H1 (cell line): ENCODE results near the gene POLR3E. TPM values are rescaled to one million over a fixed set of nuclear protein-coding genes. Genes with fewer than 3 reads are reported as not detected.

Experiments
- CTCF ChIA-PET: fragments of 300-600 bp; sonication (Branson Sonifier 250); formaldehyde crosslinking; loops from one replicate; lab custom pipeline; 2021; ENCODE audit not compliant: partially characterized antibody; lab: Charles Lee
- POLR2A ChIA-PET: fragments of 300-600 bp; sonication (Branson Sonifier 250); formaldehyde crosslinking; loops from one replicate; lab custom pipeline; 2021; ENCODE audit warnings: inconsistent platforms; ENCODE audit not compliant: partially characterized antibody; lab: Charles Lee
- DNase-seq, 2 experiments: peaks; one replicate each; pipeline versions ENCODE4 v3.0.0 to v3.0.0-alpha.2; 2010 to 2022; ENCODE audit warnings: low spot score in 2 of 2, low read depth in 1 of 2, mixed read lengths in 1 of 2
- FAIRE-seq: peaks from 2 replicates; lab custom pipeline; 2011; peaks lifted over from hg19 to GRCh38; lab: Jason Lieb, UNC
- H2AFZ ChIP-seq: 2 replicates; pipeline ENCODE4 v1.8.1; 2012; ENCODE audit warnings: low read length, inconsistent platforms
- H2AK5ac ChIP-seq: 2 replicates; pipeline ENCODE4 v1.6.1; 2013; ENCODE audit warnings: low read depth, low read length
- H2BK120ac ChIP-seq: replicated peaks from 2 replicates; pipeline ENCODE3; 2013; ENCODE audit warnings: low read depth, low read length, inconsistent platforms
- H2BK12ac ChIP-seq: 2 replicates; pipeline ENCODE4 v1.6.1; 2013; ENCODE audit warnings: low read depth, low read length
- H2BK15ac ChIP-seq: 2 replicates; pipeline ENCODE4 v1.6.1; 2013; ENCODE audit warnings: low read length
- H2BK20ac ChIP-seq: 2 replicates; pipeline ENCODE4 v1.6.1; 2013; ENCODE audit warnings: low read length
- H2BK5ac ChIP-seq: 2 replicates; pipeline ENCODE4 v1.6.1; 2013; ENCODE audit warnings: low read depth, low read length
- H3K14ac ChIP-seq: 2 replicates; pipeline ENCODE4 v1.6.1; 2013; ENCODE audit warnings: inconsistent platforms; ENCODE audit not compliant: insufficient read length
- H3K18ac ChIP-seq: 2 replicates; pipeline ENCODE4 v1.6.1; 2013; ENCODE audit warnings: low read length; ENCODE audit errors: extremely low read depth
- H3K23ac ChIP-seq: 2 replicates; pipeline ENCODE4 v1.6.1; 2013; ENCODE audit warnings: inconsistent platforms; ENCODE audit not compliant: insufficient read length
- H3K23me2 ChIP-seq: 2 replicates; pipeline ENCODE4 v1.6.1; 2013; ENCODE audit warnings: low read depth, low read length
- H3K27ac ChIP-seq: 2 replicates; pipeline ENCODE4 v1.6.1; 2011; ENCODE audit warnings: low read depth, low read length, inconsistent platforms
- H3K27me3 ChIP-seq, 4 experiments: replicated peaks in 1 of 4; 1 replicate in 1 of 4; 2 replicates in 3 of 4; pipeline versions ENCODE4 v1.6.1 to v1.8.1; 2011 to 2013; ENCODE audit warnings: low read length in 3 of 4, mild to moderate bottlenecking in 3 of 4, inconsistent platforms in 2 of 4, mixed read lengths in 2 of 4, moderate library complexity in 1 of 4; ENCODE audit not compliant: control insufficient read depth in 3 of 4, insufficient read depth in 3 of 4; ENCODE audit errors: extremely low read depth in 1 of 4
- H3K36me3 ChIP-seq, 4 experiments: 2 replicates each; pipeline versions ENCODE4 v1.6.1 to v1.8.1; 2011 to 2013; ENCODE audit warnings: mild to moderate bottlenecking in 4 of 4, low read length in 3 of 4, moderate library complexity in 2 of 4, control low read depth in 1 of 4, inconsistent platforms in 1 of 4; ENCODE audit not compliant: insufficient read depth in 4 of 4, control insufficient read depth in 2 of 4
- H3K4ac ChIP-seq: replicated peaks from 2 replicates; pipeline ENCODE3; 2013; ENCODE audit warnings: low read length, low read depth, mixed read lengths, inconsistent platforms; ENCODE audit not compliant: insufficient read length
- H3K4me1 ChIP-seq, 4 experiments: replicated peaks in 1 of 4; 1 replicate in 1 of 4; 2 replicates in 3 of 4; pipeline versions ENCODE4 v1.6.1 to v1.8.1; 2011 to 2013; ENCODE audit warnings: low read length in 3 of 4, inconsistent platforms in 2 of 4, mixed read lengths in 1 of 4; ENCODE audit not compliant: insufficient read depth in 4 of 4, control insufficient read depth in 3 of 4
- H3K4me2 ChIP-seq, 2 experiments: 2 replicates each; pipeline versions ENCODE4 v1.6.1 to v1.8.1; 2011 to 2013; ENCODE audit warnings: low read depth in 2 of 2, low read length in 2 of 2, control low read depth in 1 of 2, inconsistent platforms in 1 of 2, mild to moderate bottlenecking in 1 of 2; ENCODE audit not compliant: insufficient read depth in 1 of 2
- H3K4me3 ChIP-seq, 4 experiments: fragments of 200-600, 300-600 bp in 1 of 4; sonication (generic), shearing (Covaris generic), sonication (Bioruptor Twin) in 1 of 4; 2 replicates each; pipeline versions ENCODE4 v1.5.1 to v1.8.1; 2011 to 2016; ENCODE audit warnings: low read length in 4 of 4, low read depth in 3 of 4, control low read depth in 2 of 4, inconsistent platforms in 2 of 4, mild to moderate bottlenecking in 2 of 4, mixed read lengths in 1 of 4, moderate library complexity in 1 of 4; ENCODE audit not compliant: insufficient read depth in 2 of 4; ENCODE audit errors: extremely low read depth in 1 of 4
- H3K56ac ChIP-seq: replicated peaks from 2 replicates; pipeline ENCODE3; 2013; ENCODE audit warnings: low read depth, mild to moderate bottlenecking, mixed read lengths, low read length, inconsistent platforms; ENCODE audit not compliant: insufficient read length
- H3K79me1 ChIP-seq: 2 replicates; pipeline ENCODE4 v1.6.1; 2013; ENCODE audit warnings: low read depth, low read length, control low read depth
- H3K79me2 ChIP-seq, 2 experiments: 2 replicates each; pipeline versions ENCODE4 v1.6.1 to v1.8.1; 2012 to 2013; ENCODE audit warnings: low read length in 2 of 2, mild to moderate bottlenecking in 2 of 2, inconsistent platforms in 1 of 2; ENCODE audit not compliant: insufficient read depth in 2 of 2, control insufficient read depth in 1 of 2
- H3K9ac ChIP-seq, 4 experiments: replicated peaks in 1 of 4; 1 replicate in 1 of 4; 2 replicates in 3 of 4; pipeline versions ENCODE4 v1.6.1 to v1.8.1; 2011 to 2013; ENCODE audit warnings: low read depth in 3 of 4, low read length in 3 of 4, control low read depth in 2 of 4, mild to moderate bottlenecking in 2 of 4, moderate library complexity in 2 of 4, inconsistent platforms in 1 of 4; ENCODE audit errors: extremely low read depth in 1 of 4
- H3K9me3 ChIP-seq, 2 experiments: 2 replicates each; pipeline versions ENCODE4 v1.6.1 to v1.8.1; 2012 to 2013; ENCODE audit warnings: mild to moderate bottlenecking in 2 of 2, moderate library complexity in 2 of 2, control low read depth in 1 of 2, inconsistent platforms in 1 of 2, low read depth in 1 of 2, low read length in 1 of 2, mixed read lengths in 1 of 2; ENCODE audit not compliant: insufficient read depth in 2 of 2
- H4K20me1 ChIP-seq, 2 experiments: replicated peaks in 1 of 2; 2 replicates each; pipeline versions ENCODE3 to v1.8.1; 2011 to 2013; ENCODE audit warnings: inconsistent platforms in 2 of 2, low read length in 2 of 2, mild to moderate bottlenecking in 1 of 2; ENCODE audit not compliant: insufficient read depth in 2 of 2, control insufficient read depth in 1 of 2
- H4K5ac ChIP-seq: 2 replicates; pipeline ENCODE4 v1.6.1; 2013; ENCODE audit warnings: low read length, low read depth, mixed read lengths, inconsistent platforms; ENCODE audit not compliant: insufficient read length
- H4K8ac ChIP-seq: 2 replicates; pipeline ENCODE4 v1.8.0; 2013; ENCODE audit warnings: mild to moderate bottlenecking, moderate library complexity, low read length, inconsistent platforms; ENCODE audit not compliant: insufficient read depth; ENCODE audit errors: extremely low read depth
- H4K91ac ChIP-seq: replicated peaks from 2 replicates; pipeline ENCODE3; 2013; ENCODE audit warnings: low read length, mixed read lengths, inconsistent platforms; ENCODE audit not compliant: insufficient read length
- BACH1 ChIP-seq: IDR thresholded peaks from 2 replicates; pipeline ENCODE4 v1.6.1; 2012; ENCODE audit warnings: low read length, improper control_type of control experiment
- EGR1 ChIP-seq: IDR thresholded peaks from 2 replicates; pipeline ENCODE4 v1.6.1; 2011; ENCODE audit warnings: low read depth, low read length, borderline replicate concordance
- EP300 ChIP-seq, 2 experiments: IDR thresholded peaks; 1 replicate in 1 of 2; 2 replicates in 1 of 2; pipeline ENCODE4 v1.6.1; 2011 to 2012; ENCODE audit warnings: low read depth in 2 of 2, low read length in 2 of 2, mild to moderate bottlenecking in 2 of 2, borderline replicate concordance in 1 of 2, inconsistent platforms in 1 of 2, moderate library complexity in 1 of 2
- FOSL1 ChIP-seq: IDR thresholded peaks from 2 replicates; pipeline ENCODE4 v1.6.1; 2011; ENCODE audit warnings: mild to moderate bottlenecking, low read depth, low read length, moderate library complexity; ENCODE audit not compliant: insufficient read depth
- SAP30 ChIP-seq: fragments of 300-600 bp; sonication (generic); IDR thresholded peaks from 2 replicates; pipeline ENCODE4 v1.7.1; 2012; ENCODE audit warnings: low read length, moderate library complexity, mild to moderate bottlenecking, inconsistent platforms; ENCODE audit not compliant: insufficient read depth, insufficient replicate concordance
- SIRT6 ChIP-seq: IDR thresholded peaks from one replicate; pipeline ENCODE4 v1.7.1; 2012; ENCODE audit warnings: low read length, inconsistent platforms
- SP1 ChIP-seq: IDR thresholded peaks from 2 replicates; pipeline ENCODE4 v1.6.1; 2011; ENCODE audit warnings: low read depth, low read length
- SUZ12 ChIP-seq: fragments of 200-600 bp; sonication (generic); IDR thresholded peaks from 2 replicates; pipeline ENCODE4 v1.6.1; 2012; ENCODE audit warnings: mild to moderate bottlenecking, inconsistent platforms, low read length, moderate library complexity, mixed read lengths
- YY1 ChIP-seq: IDR thresholded peaks from 2 replicates; pipeline ENCODE4 v1.6.1; 2011; ENCODE audit warnings: low read depth, mild to moderate bottlenecking, low read length
- WGBS, 2 experiments: shearing (Covaris generic) in 1 of 2; methylation state at CpG; one replicate each; pipeline versions ENCODE4 v1.1.6 to v1.1.7; 2013 to 2015; ENCODE audit warnings: low lambda C conversion rate in 2 of 2, mixed read lengths in 2 of 2, inconsistent platforms in 1 of 2, low coverage in 1 of 2, missing lambda C conversion rate in 1 of 2; ENCODE audit not compliant: insufficient replicate concordance in 2 of 2, insufficient coverage in 1 of 2, insufficient read length in 1 of 2; ENCODE audit errors: extremely low coverage in 1 of 2, missing lambda C conversion rate in 1 of 2; 5-methylcytosine and 5-hydroxymethylcytosine counted together
- polyA plus RNA-seq, 7 experiments: library from polyadenylated mRNA; depleted of rRNA in 3 of 7; stranded (reverse) in 5 of 7; unstranded in 2 of 7; fragments of >200 nt in 5 of 7; fragments of 200-250 nt in 2 of 7; gene quantifications; 1 replicate in 5 of 7; 2 replicates in 1 of 7; 4 replicates in 1 of 7; pipeline versions ENCODE4 v1.2.1 to v1.2.3, GENCODE V29; 2011 to 2013; ENCODE audit warnings: missing spikeins in 2 of 7, mixed read lengths in 2 of 7
- total RNA-seq: library from RNA; stranded (reverse); fragmentation: NEBNext Ultra II Directional; extraction: Animal tissue kit (Norgen Biotek cat#: 25700); gene quantifications from 2 replicates; pipeline ENCODE4 v1.2.1, GENCODE V29; 2021
- TF ChIP-seq, protein P1 (sequence below): IDR thresholded peaks from 2 replicates; pipeline ENCODE4 v1.6.1; 2012; ENCODE audit warnings: inconsistent platforms
- TF ChIP-seq, protein P2 (sequence below): IDR thresholded peaks from 2 replicates; pipeline ENCODE4 v1.6.1; 2011; ENCODE audit warnings: low read length, improper control_type of control experiment

Gene POLR3E
- total and polyA plus RNA-seq, 2 of the 8 experiments (the other 6 are each of a cell fraction or from before 2014, with no cell fraction given), result 96.5 to 125 TPM

DNA sequence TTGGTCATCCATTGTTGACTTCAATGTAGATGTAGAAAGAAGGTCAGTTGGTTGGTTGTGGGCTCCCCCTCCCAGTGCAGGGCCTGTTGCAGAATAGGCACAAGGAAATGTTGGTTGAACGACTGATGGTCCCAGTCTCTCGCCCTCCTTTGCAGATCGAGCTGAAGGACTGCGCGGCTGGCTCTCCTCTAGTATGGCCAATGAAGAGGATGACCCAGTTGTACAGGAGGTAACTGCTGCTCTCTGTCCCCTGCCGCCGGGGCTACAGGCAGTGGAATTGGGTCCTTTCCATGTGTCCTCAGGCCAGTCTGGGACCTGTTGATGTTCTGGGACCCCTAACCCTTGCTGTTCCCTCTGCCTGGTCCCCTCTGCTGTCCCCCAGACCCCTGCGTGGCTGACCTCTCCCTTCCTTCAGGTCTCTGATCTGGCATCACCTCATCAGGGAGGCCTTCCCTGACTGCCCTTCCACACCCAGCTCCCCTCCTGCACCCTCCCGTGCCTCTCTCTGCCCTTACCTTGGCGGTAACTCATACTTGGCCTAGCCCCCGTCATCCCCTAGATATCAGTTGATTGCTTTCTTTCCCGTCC lies 5.7 kb downstream of the POLR3E start:
- Histone ChIP-seq H3K27ac (no peak overlapping the region), H3K18ac (no peak overlapping the region), H2AK5ac (no peak overlapping the region), H2BK20ac (no peak overlapping the region), H3K14ac (no peak overlapping the region), H3K36me3 (peaks cover 8 to 32% (median 20%) of the 10 kb centered on the region in 4 experiments; a peak in 7 of 8 replicates), H2BK120ac (no peak overlapping the region), H3K4ac (no peak overlapping the region), H2BK5ac (no peak overlapping the region), H3K9ac (no peak overlapping the region), H4K20me1 (peaks cover 20 to 40% of the 10 kb centered on the region in 2 experiments), H3K4me1 (no peaks in the 10 kb centered on the region), H4K8ac (peak overlapping the region; percentile 46; the same call in 1 of the 2 replicates), H2AFZ (no peak overlapping the region), H2BK12ac (no peak overlapping the region), H3K23me2 (peaks cover 5% of the 10 kb centered on the region; the same call in 1 of the 2 replicates), H3K4me3 (no peak overlapping the region), H3K79me1 (peaks cover 15% of the 10 kb centered on the region; the same call in 1 of the 2 replicates), H2BK15ac (no peak overlapping the region), H3K23ac (no peak overlapping the region), H3K27me3 (no peaks in the 10 kb centered on the region), H4K5ac (no peak overlapping the region), H3K79me2 (peaks cover 7 to 68% of the 10 kb centered on the region in 2 experiments; a peak in 2 of 4 replicates), H4K91ac (no peak overlapping the region), H3K4me2 (no peak overlapping the region), H3K56ac (no peak overlapping the region), H3K9me3 (no peaks in the 10 kb centered on the region)
- no peak for FAIRE-seq
- ChIA-PET POLR2A (no interaction called here), CTCF (interaction anchor here (3.7 kb wide), 1 partner anchor 16 kb away, joined by 19 read pairs; no protein-coding TSS in a partner anchor)
- WGBS, 2 experiments, result 90% methylated on average over 11 of the region's 12 CpGs; no CpG with 5 or more reads in 1 of the 2 experiments
- DNase-seq, result no peak
- TF ChIP-seq FOSL1, result no peak
- TF ChIP-seq, protein P1, sequence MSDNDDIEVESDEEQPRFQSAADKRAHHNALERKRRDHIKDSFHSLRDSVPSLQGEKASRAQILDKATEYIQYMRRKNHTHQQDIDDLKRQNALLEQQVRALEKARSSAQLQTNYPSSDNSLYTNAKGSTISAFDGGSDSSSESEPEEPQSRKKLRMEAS, result no peak
- no peak for TF ChIP-seq SIRT6
- no peak for TF ChIP-seq SP1
- TF ChIP-seq EP300 (IDR thresholded peaks at IDR 0.05; ENCODE audit: borderline replicate concordance in 1 of 2, low read depth in 2 of 2, low read length in 2 of 2), result no peak
- no peak for TF ChIP-seq EGR1
- TF ChIP-seq BACH1, result no peak
- no peak for TF ChIP-seq YY1
- TF ChIP-seq, protein P2, sequence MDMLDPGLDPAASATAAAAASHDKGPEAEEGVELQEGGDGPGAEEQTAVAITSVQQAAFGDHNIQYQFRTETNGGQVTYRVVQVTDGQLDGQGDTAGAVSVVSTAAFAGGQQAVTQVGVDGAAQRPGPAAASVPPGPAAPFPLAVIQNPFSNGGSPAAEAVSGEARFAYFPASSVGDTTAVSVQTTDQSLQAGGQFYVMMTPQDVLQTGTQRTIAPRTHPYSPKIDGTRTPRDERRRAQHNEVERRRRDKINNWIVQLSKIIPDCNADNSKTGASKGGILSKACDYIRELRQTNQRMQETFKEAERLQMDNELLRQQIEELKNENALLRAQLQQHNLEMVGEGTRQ, result no peak
- TF ChIP-seq SAP30, result no peak
- TF ChIP-seq SUZ12, result no peak
